Endothelial cell of umbilical vein (primary cell): ENCODE data around the gene ARMC7. TPM values are rescaled to one million over a fixed set of nuclear protein-coding genes. Genes with fewer than 3 reads are reported as not detected.

Experiments used
- BruUV-seq: library from RNA; stranded (reverse); fragments of 400-500 nt; replicated peaks from 2 replicates; lab custom pipeline; 2021; lab: Mats Ljungman, UMichigan
- CTCF ChIA-PET: fragments of 300-600, 350-600 bp; sonication (Branson Sonifier 250); formaldehyde crosslinking; loops from one replicate; lab custom pipeline; 2021; ENCODE audit warnings: antibody characterized with exemption, inconsistent platforms; lab: Charles Lee
- POLR2A ChIA-PET: fragments of 300-600, 350-600 bp; sonication (Branson Sonifier 250); formaldehyde crosslinking; loops from one replicate; lab custom pipeline; 2021; ENCODE audit warnings: antibody characterized with exemption, inconsistent platforms; lab: Charles Lee
- DNase-seq: peaks from one replicate; pipeline ENCODE4 v3.0.0-alpha.2; 2011; ENCODE audit warnings: low read depth, low spot score
- FAIRE-seq: peaks from 2 replicates; lab custom pipeline; 2011; peaks lifted over from hg19 to GRCh38; lab: Jason Lieb, UNC
- H2AFZ ChIP-seq: 2 replicates; pipeline ENCODE4 v1.6.0; 2012; ENCODE audit warnings: low read depth, low read length, control low read depth, inconsistent platforms
- H3K27ac ChIP-seq: 2 replicates; pipeline ENCODE4 v1.5.1; 2011; ENCODE audit warnings: low read depth, mild to moderate bottlenecking, control low read depth, low read length, moderate library complexity; ENCODE audit not compliant: insufficient read depth
- H3K27me3 ChIP-seq, 2 experiments: 2 replicates each; pipeline versions ENCODE4 v1.6.0 to v1.6.1; 2011; ENCODE audit warnings: low read length in 2 of 2, mixed read lengths in 1 of 2; ENCODE audit not compliant: control insufficient read depth in 2 of 2, insufficient read depth in 2 of 2
- H3K36me3 ChIP-seq, 2 experiments: 2 replicates in 1 of 2; 3 replicates in 1 of 2; pipeline ENCODE4 v1.5.1; 2011; ENCODE audit warnings: low read length in 2 of 2, mild to moderate bottlenecking in 1 of 2, moderate library complexity in 1 of 2; ENCODE audit not compliant: control insufficient read depth in 2 of 2, insufficient read depth in 2 of 2; ENCODE audit errors: extremely low read depth in 1 of 2
- H3K4me1 ChIP-seq: 3 replicates; pipeline ENCODE4 v1.5.1; 2011; ENCODE audit warnings: mild to moderate bottlenecking, low read length; ENCODE audit not compliant: control insufficient read depth, insufficient read depth; ENCODE audit errors: extremely low read depth
- H3K4me2 ChIP-seq: 2 replicates; pipeline ENCODE4 v1.6.1; 2011; ENCODE audit warnings: low read length, control low read depth, mixed read lengths; ENCODE audit not compliant: insufficient read depth
- H3K4me3 ChIP-seq, 3 experiments: fragments of 200-600 bp in 1 of 3; sonication (generic), shearing (Covaris generic) in 1 of 3; replicated peaks in 1 of 3; 2 replicates each; pipeline ENCODE4 v1.5.1; 2011 to 2016; ENCODE audit warnings: control low read depth in 3 of 3, low read length in 3 of 3, mild to moderate bottlenecking in 2 of 3, inconsistent platforms in 1 of 3, low read depth in 1 of 3, moderate library complexity in 1 of 3; ENCODE audit not compliant: insufficient read depth in 1 of 3
- H3K79me2 ChIP-seq: 2 replicates; pipeline ENCODE4 v1.6.0; 2012; ENCODE audit warnings: low read length, inconsistent platforms; ENCODE audit not compliant: control insufficient read depth, insufficient read depth
- H3K9ac ChIP-seq: replicated peaks from 2 replicates; pipeline ENCODE3; 2011; ENCODE audit warnings: low read length, control low read depth; ENCODE audit not compliant: insufficient read depth; ENCODE audit errors: extremely low read depth
- H3K9me1 ChIP-seq: replicated peaks from 3 replicates; pipeline ENCODE4 v1.6.0; 2011; ENCODE audit warnings: mild to moderate bottlenecking, low read length; ENCODE audit not compliant: control insufficient read depth, insufficient read depth; ENCODE audit errors: extremely low read depth
- H3K9me3 ChIP-seq: replicated peaks from 2 replicates; pipeline ENCODE4 v1.5.1; 2012; ENCODE audit warnings: low read length, inconsistent platforms; ENCODE audit not compliant: control insufficient read depth, insufficient read depth
- H4K20me1 ChIP-seq: replicated peaks from 2 replicates; pipeline ENCODE3; 2011; ENCODE audit warnings: mild to moderate bottlenecking, low read length; ENCODE audit not compliant: control insufficient read depth, insufficient read depth; ENCODE audit errors: extremely low read depth
- GATA2 ChIP-seq: IDR thresholded peaks from 2 replicates; pipeline ENCODE4 v1.7.0; 2011; ENCODE audit warnings: low read depth, mild to moderate bottlenecking, moderate library complexity, mixed read lengths, low read length; ENCODE audit not compliant: insufficient read length, insufficient read depth
- JUN ChIP-seq: IDR thresholded peaks from 2 replicates; pipeline ENCODE4 v1.6.1; 2011; ENCODE audit warnings: borderline replicate concordance, low read depth; ENCODE audit not compliant: insufficient read length, insufficient read depth
- POLR2A ChIP-seq: IDR thresholded peaks from 2 replicates; pipeline ENCODE4 v1.6.1; 2012; ENCODE audit warnings: low read depth, mild to moderate bottlenecking, control low read depth, low read length
- dilution Hi-C: fragments of 300-500 bp; cut with MboI; formaldehyde crosslinking; loops from one replicate; pipeline ENCODE4 v1.15.0; 2019; ENCODE audit warnings: low sequenced_read_pairs; ENCODE audit not compliant: extremely low pct_ligation_motif_present
- intact Hi-C: fragments of 100-400 bp; cut with micrococcal nuclease; formaldehyde crosslinking; loops from one replicate; pipeline ENCODE4 v1.10.0; 2022
- polyA plus RNA-seq, 4 experiments: library from polyadenylated mRNA; depleted of rRNA in 3 of 4; stranded (reverse) in 3 of 4; unstranded in 1 of 4; fragments of >200 nt; gene quantifications; 2 replicates each; pipeline versions ENCODE4 v1.2.1 to v1.2.3, GENCODE V29; 2011 to 2012; ENCODE audit warnings: missing spikeins in 1 of 4
- total RNA-seq: library from RNA; stranded (reverse); gene quantifications from 2 replicates; pipeline ENCODE4 v1.2.3, GENCODE V29; 2021
- TF ChIP-seq, protein P1 (sequence below), 2 donors: IDR thresholded peaks; 1 replicate in 1 of 2; 2 replicates in 1 of 2; pipeline ENCODE4 v1.5.1; 2011; ENCODE audit warnings: low read length in 2 of 2, mild to moderate bottlenecking in 2 of 2, moderate library complexity in 2 of 2, control low read depth in 1 of 2, inconsistent platforms in 1 of 2, low read depth in 1 of 2; ENCODE audit not compliant: insufficient read depth in 1 of 2; ENCODE audit errors: extremely low read depth in 1 of 2

The ARMC7 gene
- total and polyA plus RNA-seq, 2 donors (not counting 3 experiments of a cell fraction or from before 2014, with no cell fraction given) = 11.8 to 15.7 TPM

DNA sequence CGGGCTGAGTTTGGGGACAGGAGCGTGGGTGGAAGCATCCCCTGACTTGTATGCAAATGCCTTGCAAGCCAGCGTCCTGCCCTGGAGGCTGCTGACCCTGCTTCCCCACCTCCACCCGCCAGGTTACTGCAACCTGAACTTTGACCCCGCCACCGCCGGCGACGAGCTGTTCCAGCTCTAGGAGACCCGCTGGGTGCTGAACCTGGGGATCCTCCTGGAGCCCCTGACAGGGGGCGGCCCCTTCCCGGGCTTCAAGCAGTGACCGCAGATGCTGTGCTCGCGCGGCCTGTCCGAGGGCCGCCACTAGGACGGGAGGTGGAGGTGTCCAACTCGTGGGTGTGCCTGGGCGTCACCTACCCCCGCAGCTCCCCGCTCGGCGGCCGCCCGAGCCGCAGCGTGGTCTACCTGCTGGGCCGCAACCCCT, 32.7 kb upstream of the ARMC7 start:
- H3K9me3 ChIP-seq = no peaks in the 10 kb centered on the region
- no peak for TF ChIP-seq POLR2A
- no peak for TF ChIP-seq GATA2
- TF ChIP-seq, protein P1, sequence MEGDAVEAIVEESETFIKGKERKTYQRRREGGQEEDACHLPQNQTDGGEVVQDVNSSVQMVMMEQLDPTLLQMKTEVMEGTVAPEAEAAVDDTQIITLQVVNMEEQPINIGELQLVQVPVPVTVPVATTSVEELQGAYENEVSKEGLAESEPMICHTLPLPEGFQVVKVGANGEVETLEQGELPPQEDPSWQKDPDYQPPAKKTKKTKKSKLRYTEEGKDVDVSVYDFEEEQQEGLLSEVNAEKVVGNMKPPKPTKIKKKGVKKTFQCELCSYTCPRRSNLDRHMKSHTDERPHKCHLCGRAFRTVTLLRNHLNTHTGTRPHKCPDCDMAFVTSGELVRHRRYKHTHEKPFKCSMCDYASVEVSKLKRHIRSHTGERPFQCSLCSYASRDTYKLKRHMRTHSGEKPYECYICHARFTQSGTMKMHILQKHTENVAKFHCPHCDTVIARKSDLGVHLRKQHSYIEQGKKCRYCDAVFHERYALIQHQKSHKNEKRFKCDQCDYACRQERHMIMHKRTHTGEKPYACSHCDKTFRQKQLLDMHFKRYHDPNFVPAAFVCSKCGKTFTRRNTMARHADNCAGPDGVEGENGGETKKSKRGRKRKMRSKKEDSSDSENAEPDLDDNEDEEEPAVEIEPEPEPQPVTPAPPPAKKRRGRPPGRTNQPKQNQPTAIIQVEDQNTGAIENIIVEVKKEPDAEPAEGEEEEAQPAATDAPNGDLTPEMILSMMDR (IDR thresholded peaks at IDR 0.05; ENCODE audit: extremely low read depth in 1 of 2, insufficient read depth in 1 of 2, low read depth in 1 of 2, low read length in 2 of 2) = no peak
- no peak for TF ChIP-seq JUN
- peaks cover 16% of the 10 kb centered on the region for H3K4me1 ChIP-seq
- no peak for DNase-seq
- no peaks in the 10 kb centered on the region for H4K20me1 ChIP-seq
- peak overlapping the region in 1 of 3 experiments; percentile 34 for H3K4me3 ChIP-seq
- dilution Hi-C loops = no loop called here
- peak overlapping the region; percentile 53 for H3K4me2 ChIP-seq
- no peak for FAIRE-seq
- intact Hi-C loops = loop anchor here (1.0 to 2.0 kb wide), 2 partner anchors 10 to 28 kb away; partner anchors contain the start of gene SLC16A5
- peak overlapping the region; percentile 24 for H3K9ac ChIP-seq
- no peaks in the 10 kb centered on the region for H3K27me3 ChIP-seq
- no TSS peak for BruUV-seq
- peak overlapping the region; percentile 16 for H3K27ac ChIP-seq
- H3K36me3 ChIP-seq = no peaks in the 10 kb centered on the region
- no peaks in the 10 kb centered on the region for H3K79me2 ChIP-seq
- peak overlapping the region; percentile 97 for H2AFZ ChIP-seq
- ChIA-PET POLR2A (no interaction called here), CTCF (interaction anchor here (0.8 to 3.5 kb wide), 6 partner anchors 17 to 37 kb away, joined by 3 to 15 read pairs (median 4); partner anchors contain the start of gene ARMC7)
- H3K9me1 ChIP-seq = no peaks in the 10 kb centered on the region
